ENCODE measurements around the gene MIR17HG. TPM values are rescaled to one million over a fixed set of nuclear protein-coding genes. Genes with fewer than 3 reads are reported as not detected.
"Not testable (repeated sequence)": the region's sequence is repeated elsewhere in the genome, so short reads cannot be mapped to it uniquely, and the experiment has no call there.

The MIR17HG gene
- 10 to 100 TPM; 19.1 to 22.0 TPM for total RNA-seq

DNA sequence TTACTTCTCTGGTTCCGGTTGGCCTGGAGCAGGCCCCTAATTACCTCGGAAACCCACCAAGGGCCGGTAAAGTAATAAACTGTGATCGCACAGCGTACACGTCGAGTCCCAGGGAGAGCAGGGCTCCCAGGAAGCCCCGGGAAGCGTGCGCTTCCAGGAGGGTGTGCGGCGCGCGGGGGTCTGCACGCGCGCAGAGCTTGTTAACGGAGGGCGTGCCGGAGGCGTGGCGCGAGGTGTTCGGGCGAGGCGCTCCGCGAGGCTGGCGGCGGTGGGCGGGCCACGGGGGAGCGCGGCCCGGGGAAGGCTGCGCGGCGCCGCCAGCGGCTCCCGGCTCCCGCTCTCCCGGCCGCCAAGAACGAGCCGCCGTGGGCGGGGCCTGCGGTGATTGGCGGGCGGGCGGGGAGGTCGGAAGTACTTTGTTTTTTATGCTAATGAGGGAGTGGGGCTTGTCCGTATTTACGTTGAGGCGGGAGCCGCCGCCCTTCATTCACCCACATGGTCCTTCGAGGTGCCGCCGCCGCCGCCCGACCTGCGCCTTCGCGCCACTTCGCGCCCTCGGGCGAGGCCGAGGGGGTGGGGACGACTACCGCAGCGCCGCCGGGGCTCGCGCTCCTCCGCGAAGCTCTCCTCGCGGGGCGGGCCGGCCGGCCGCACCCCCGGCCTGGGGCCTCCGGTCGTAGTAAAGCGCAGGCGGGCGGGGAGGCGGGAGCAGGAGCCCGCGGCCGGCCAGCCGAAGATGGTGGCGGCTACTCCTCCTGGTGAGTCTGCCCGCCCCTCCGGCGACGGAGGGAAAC is at the start of gene MIR17HG:
MIR17HG (plus strand) TSS at position 486 of the 794 bp plus-strand sequence.
- peak; percentile 67 for ATAC-seq (replicated peaks)
- peak within 1 kb of the TSS; percentile 96 for H3K27ac Mint-ChIP-seq
- no peaks in the 10 kb centered on the region for H3K27me3 Mint-ChIP-seq
- H3K4me1 Mint-ChIP-seq = peaks cover 18% of the 10 kb centered on the region
- peak within 1 kb of the TSS; percentile 99 for H3K4me3 Mint-ChIP-seq
- H3K36me3 Mint-ChIP-seq (ENCODE audit: low read depth) = peaks cover 44% of the 10 kb centered on the region
- no peaks in the 10 kb centered on the region for H3K9me3 Mint-ChIP-seq

DNA sequence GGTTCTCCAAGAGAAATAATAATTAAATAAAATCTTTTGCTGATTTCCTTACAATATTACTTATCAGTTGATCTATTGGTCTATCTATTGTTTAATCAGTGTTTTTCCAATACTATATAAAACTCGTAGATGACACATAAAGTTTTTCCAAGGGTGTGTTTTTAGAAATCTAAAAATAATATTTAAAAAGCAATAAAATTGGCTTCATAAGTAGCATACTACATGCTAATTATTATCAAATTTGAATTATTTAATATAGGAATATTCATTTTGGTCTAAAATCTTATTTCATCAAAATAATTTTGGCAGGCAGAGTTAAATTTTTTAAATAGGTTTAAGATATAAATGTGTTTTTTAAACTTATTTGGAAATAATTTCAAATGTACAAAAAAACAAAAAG is 49.4 kb upstream of the MIR17HG start:
- Mint-ChIP-seq H3K27ac (no peak overlapping the region), H3K27me3 (peaks cover 7% of the 10 kb centered on the region), H3K4me1 (no peaks in the 10 kb centered on the region), H3K9me3 (no peaks in the 10 kb centered on the region), H3K36me3 (ENCODE audit: low read depth) (no peaks in the 10 kb centered on the region), H3K4me3 (no peak overlapping the region)
- ATAC-seq (replicated peaks) = no peak

DNA sequence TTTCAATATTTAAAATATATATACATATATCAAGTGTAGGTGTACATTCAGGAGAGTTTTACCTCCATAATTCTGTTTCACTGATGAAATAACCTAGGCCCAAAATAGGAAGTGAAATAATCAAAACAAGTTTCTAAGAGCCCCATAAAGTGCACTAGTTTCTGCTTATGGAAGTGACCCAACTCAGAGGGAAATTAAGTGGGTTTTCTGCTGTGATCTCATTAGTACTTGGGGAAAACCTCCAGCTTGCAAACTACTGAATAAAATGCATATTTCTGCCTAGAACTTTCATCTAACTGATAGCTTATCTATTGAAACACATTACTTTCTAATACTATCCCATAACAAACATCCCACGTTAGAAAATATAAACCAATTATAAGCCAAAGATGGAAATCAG is 45.4 kb upstream of the MIR17HG start:
- no peak overlapping the region for H3K4me3 Mint-ChIP-seq
- H3K9me3 Mint-ChIP-seq = no peaks in the 10 kb centered on the region
- no peaks in the 10 kb centered on the region for H3K36me3 Mint-ChIP-seq (ENCODE audit: low read depth)

DNA sequence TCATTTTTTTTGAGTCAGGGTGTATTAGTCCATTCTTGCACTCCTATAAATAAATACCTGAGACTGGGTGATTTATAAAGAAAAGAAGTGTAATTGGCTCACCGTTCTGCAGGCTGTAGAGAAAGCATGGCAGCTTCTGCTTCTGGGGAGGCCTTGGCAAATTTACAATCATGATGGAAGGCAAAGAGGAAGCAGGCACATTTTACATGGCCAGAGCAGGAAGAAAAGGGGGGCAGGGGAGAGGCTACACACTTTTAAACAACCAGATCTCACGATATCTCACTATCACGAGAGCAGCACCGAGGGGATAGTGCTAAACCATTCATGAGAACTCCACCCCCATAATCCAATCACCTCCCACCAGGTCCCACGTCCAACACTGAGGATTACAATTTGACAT is 44.5 kb upstream of the MIR17HG start:
- no peak overlapping the region for H3K4me3 Mint-ChIP-seq
- H3K36me3 Mint-ChIP-seq (ENCODE audit: low read depth) = no peaks in the 10 kb centered on the region
- H3K9me3 Mint-ChIP-seq = no peaks in the 10 kb centered on the region
- H3K4me1 Mint-ChIP-seq = no peaks in the 10 kb centered on the region
- H3K27me3 Mint-ChIP-seq = peaks cover 6% of the 10 kb centered on the region
- no peak overlapping the region for H3K27ac Mint-ChIP-seq
- ATAC-seq (replicated peaks) = no peak

More for the DNA sequence above, 45.4 kb upstream of the MIR17HG start:
- ATAC-seq (replicated peaks) = no peak
- peaks cover 6% of the 10 kb centered on the region for H3K27me3 Mint-ChIP-seq
- no peaks in the 10 kb centered on the region for H3K4me1 Mint-ChIP-seq
- no peak overlapping the region for H3K27ac Mint-ChIP-seq

DNA sequence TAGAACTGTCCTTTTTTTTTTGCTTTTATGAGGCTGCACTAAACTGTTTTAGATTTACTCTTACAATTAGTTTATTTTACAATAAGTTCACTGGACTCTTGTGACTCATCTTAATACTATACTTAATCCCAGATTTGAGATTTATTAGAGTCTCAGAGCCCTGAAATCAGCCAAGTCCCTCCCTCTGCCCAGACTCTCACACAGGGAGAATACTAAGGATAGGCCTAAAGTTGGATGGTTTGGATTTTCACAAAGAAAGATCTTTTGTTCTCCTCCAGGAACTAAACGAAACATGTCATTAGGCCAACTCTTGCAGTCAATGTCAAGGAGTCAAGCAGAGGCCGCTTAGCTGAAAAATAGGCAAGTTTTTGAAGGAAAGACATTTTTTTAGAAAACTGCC is 42.7 kb upstream of the MIR17HG start:
- H3K4me3 Mint-ChIP-seq = no peak overlapping the region
- H3K27me3 Mint-ChIP-seq = peaks cover 6% of the 10 kb centered on the region
- no peaks in the 10 kb centered on the region for H3K4me1 Mint-ChIP-seq
- no peak overlapping the region for H3K27ac Mint-ChIP-seq
- H3K36me3 Mint-ChIP-seq (ENCODE audit: low read depth) = no peaks in the 10 kb centered on the region
- H3K9me3 Mint-ChIP-seq = no peaks in the 10 kb centered on the region
- no peak for ATAC-seq (replicated peaks)

DNA sequence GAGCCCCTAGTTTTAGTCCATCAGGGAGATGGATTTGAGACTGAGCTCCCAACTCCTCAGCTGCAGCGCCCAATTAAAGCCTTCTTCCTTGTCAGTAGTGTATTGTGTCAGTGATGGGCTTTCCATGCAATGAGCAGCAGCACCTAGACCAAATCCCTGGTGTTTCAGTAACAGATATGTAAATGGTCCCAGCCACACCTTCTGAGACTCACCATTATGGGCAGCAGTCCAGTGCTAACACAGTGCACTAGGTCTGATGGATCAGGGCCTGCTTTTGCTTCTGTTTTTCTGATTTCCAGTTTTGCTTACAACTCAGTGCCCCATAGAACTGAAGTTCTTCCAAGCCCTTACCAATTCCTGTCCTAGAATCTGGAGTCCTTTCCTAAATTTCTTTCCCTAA is 41.8 kb upstream of the MIR17HG start:
- Mint-ChIP-seq H3K27me3 (peaks cover 6% of the 10 kb centered on the region), H3K4me1 (no peaks in the 10 kb centered on the region)

DNA sequence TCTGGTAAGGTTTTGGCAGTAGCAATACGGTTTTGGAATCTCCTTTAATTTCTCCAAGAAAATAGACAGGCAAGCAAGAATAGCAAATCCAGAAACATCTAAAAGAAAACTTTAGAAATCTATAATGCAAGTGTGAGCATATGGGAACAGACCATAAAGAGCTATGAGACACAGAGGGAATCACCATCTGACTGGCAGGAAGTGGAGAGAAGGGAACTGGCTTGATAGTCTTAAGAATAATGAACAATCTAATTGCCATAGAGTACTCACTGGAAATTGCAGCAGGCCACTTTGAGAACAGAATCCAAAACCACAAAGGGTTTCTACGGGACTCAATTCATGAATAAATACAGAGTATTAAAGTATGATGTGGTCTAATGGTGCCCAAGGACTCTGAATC is 39.6 kb upstream of the MIR17HG start:
- Mint-ChIP-seq H3K4me1 (no peaks in the 10 kb centered on the region), H3K27ac (no peak overlapping the region), H3K27me3 (peaks cover 5% of the 10 kb centered on the region), H3K36me3 (ENCODE audit: low read depth) (no peaks in the 10 kb centered on the region), H3K4me3 (no peak overlapping the region), H3K9me3 (no peaks in the 10 kb centered on the region)
- ATAC-seq (replicated peaks) = peak; percentile 37

More for the DNA sequence above, 41.8 kb upstream of the MIR17HG start:
- no peaks in the 10 kb centered on the region for H3K9me3 Mint-ChIP-seq
- no peak overlapping the region for H3K27ac Mint-ChIP-seq
- no peak for ATAC-seq (replicated peaks)
- H3K36me3 Mint-ChIP-seq (ENCODE audit: low read depth) = no peaks in the 10 kb centered on the region
- no peak overlapping the region for H3K4me3 Mint-ChIP-seq

DNA sequence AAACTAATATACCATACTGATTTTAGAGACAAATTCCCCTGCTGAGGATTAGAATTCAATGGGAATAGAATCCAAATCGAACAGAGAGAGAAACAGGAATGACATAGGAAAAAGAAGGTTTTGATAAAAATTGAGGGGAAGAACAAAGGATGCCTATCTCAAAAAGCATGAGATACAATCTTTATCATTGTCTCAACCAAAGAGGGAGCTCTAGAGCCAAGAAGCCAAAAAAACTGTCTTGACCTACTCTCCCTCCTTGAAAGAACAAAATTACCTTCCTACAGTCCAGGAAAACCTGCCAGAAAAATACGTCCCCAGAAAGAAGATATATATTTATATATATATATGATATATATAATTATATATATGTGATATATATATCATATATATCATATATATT is 39.2 kb upstream of the MIR17HG start:
- H3K36me3 Mint-ChIP-seq (ENCODE audit: low read depth) = no peaks in the 10 kb centered on the region
- no peak overlapping the region for H3K4me3 Mint-ChIP-seq
- peaks cover 6% of the 10 kb centered on the region for H3K27me3 Mint-ChIP-seq
- H3K27ac Mint-ChIP-seq = no peak overlapping the region
- no peaks in the 10 kb centered on the region for H3K9me3 Mint-ChIP-seq
- peak; percentile 35 for ATAC-seq (replicated peaks)
- H3K4me1 Mint-ChIP-seq = no peaks in the 10 kb centered on the region

DNA sequence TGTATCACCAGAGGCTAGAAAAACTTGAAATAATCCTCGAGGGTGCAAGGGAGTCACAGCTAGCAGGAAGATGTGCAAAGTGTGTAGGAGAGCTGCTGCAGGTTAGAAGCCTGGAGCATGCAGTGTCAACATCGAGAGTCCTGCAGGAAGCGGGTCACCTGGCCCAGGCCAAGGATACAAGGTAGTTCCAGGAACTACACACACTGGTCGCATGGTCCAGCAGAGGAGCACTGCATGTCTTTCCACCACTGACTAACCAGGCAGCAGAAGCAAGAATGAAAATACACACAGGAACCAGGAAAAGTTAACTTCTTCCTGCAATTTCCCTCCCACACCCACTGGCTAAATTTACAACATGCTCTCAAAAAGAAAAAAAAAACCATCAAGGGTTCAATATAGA is 36.0 kb upstream of the MIR17HG start:
- no peaks in the 10 kb centered on the region for H3K9me3 Mint-ChIP-seq
- H3K4me3 Mint-ChIP-seq = no peak overlapping the region
- H3K27me3 Mint-ChIP-seq = peaks cover 7% of the 10 kb centered on the region
- no peaks in the 10 kb centered on the region for H3K4me1 Mint-ChIP-seq
- no peak for ATAC-seq (replicated peaks)
- H3K36me3 Mint-ChIP-seq (ENCODE audit: low read depth) = no peaks in the 10 kb centered on the region
- no peak overlapping the region for H3K27ac Mint-ChIP-seq

DNA sequence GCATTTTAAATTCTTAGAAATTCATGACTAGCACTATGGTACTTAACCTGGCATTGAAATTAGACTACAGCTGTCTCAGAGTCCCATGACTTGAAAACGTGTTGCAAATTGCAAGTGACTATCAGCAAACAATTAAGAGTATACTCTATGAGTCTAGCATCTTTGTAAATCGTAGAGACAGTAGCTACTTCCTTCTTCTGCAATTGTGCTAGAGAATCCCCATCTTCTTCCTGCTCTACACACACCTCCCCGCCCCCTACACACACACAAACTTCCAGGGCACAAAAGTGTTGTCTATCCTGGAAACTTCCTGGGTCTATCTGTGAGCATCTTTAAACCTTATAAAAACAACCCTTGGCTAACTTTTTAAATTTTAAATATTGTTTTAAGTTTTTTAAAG is 35.2 kb upstream of the MIR17HG start:
- ATAC-seq (replicated peaks) = no peak
- no peaks in the 10 kb centered on the region for H3K9me3 Mint-ChIP-seq
- peaks cover 11% of the 10 kb centered on the region for H3K27me3 Mint-ChIP-seq
- no peaks in the 10 kb centered on the region for H3K4me1 Mint-ChIP-seq
- no peak overlapping the region for H3K27ac Mint-ChIP-seq
- no peaks in the 10 kb centered on the region for H3K36me3 Mint-ChIP-seq (ENCODE audit: low read depth)
- H3K4me3 Mint-ChIP-seq = no peak overlapping the region

DNA sequence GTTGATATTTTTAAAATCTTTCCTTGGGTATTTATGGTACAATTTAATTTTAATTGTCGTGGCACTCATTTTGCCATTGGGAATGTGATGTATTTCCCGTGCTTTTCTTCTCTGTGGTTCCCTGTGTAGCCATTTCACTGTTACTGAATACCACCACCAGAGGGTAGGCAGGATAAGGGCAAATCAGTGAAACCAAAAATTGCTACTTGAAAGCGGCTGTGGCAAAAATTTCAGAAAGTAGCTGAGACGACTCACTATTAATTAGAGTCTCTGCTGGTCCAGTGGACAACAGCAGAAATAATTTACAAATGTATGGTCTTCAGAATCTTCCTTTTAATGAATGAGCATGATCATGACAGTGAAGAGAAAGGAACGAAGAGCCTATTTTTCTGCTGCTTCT is 34.4 kb upstream of the MIR17HG start:
- Mint-ChIP-seq H3K4me1 (no peaks in the 10 kb centered on the region), H3K27ac (no peak overlapping the region), H3K27me3 (peaks cover 11% of the 10 kb centered on the region), H3K4me3 (peak overlapping the region; percentile 33), H3K9me3 (no peaks in the 10 kb centered on the region), H3K36me3 (ENCODE audit: low read depth) (no peaks in the 10 kb centered on the region)
- ATAC-seq (replicated peaks) = peak; percentile 59

DNA sequence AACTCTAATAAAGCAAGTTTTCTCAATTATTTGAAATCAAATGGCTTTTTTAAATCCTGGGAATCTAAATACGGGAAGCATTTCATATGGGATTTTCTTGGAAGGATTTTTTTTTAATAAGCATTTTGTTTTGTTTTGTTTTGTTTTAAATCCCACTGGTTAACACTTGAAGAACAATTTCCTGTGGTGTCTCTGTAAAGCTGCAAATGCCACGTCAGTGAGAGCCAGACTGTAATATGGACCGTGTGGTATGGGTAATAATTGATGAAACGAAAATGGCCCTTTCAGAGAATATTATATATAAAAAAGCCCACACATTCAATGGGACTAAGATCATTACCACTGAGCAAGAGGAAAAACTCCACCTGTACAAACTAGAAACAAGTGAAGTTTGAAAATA is 33.9 kb upstream of the MIR17HG start:
- H3K4me1 Mint-ChIP-seq = no peaks in the 10 kb centered on the region
- H3K27me3 Mint-ChIP-seq = peaks cover 11% of the 10 kb centered on the region
- no peaks in the 10 kb centered on the region for H3K9me3 Mint-ChIP-seq
- H3K27ac Mint-ChIP-seq = no peak overlapping the region
- no peak for ATAC-seq (replicated peaks)
- H3K36me3 Mint-ChIP-seq (ENCODE audit: low read depth) = no peaks in the 10 kb centered on the region
- peak overlapping the region; percentile 33 for H3K4me3 Mint-ChIP-seq

DNA sequence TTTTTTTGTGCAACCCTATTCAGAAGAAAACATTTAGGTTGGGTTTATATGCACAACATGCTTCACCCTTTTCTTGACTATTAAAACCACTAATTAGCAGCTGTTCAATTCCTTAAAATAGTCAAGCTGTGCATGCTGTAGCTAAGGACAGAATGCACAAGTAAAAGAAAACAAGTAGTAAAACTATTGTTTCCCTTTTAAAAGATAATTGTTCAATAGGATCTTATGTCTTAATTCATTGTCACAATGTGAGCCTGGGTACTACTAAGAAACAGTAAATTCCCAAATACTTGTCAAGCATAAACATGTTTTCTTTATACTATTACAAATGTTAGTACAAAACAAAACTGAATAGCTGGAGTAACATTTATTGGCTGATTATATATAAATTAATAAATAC is 32.6 kb upstream of the MIR17HG start:
- no peak overlapping the region for H3K27ac Mint-ChIP-seq
- H3K4me3 Mint-ChIP-seq = no peak overlapping the region
- H3K4me1 Mint-ChIP-seq = no peaks in the 10 kb centered on the region
- ATAC-seq (replicated peaks) = no peak
- H3K9me3 Mint-ChIP-seq = no peaks in the 10 kb centered on the region
- no peaks in the 10 kb centered on the region for H3K36me3 Mint-ChIP-seq (ENCODE audit: low read depth)
- peaks cover 11% of the 10 kb centered on the region for H3K27me3 Mint-ChIP-seq

DNA sequence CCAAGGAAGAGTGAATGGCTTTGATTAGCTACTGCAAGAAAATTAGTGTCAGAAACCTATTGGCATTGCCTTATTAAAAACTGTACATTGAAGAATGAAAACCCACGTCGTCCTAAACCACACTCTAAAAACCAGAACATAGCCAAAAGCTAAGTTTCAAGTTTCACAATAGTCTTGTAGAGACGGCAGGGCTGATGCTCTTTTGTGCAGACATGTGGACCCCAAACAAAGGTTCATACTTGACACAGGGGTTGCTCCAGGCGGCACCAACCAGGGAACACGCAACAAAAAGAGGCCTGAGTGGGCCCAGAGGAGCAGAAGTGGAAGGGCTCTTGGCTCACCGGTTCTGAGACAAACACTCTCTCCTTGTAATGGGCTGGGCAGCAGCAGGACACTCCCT is 28.6 kb upstream of the MIR17HG start:
- ATAC-seq (replicated peaks) = no peak
- Mint-ChIP-seq H3K27me3 (peaks cover 7% of the 10 kb centered on the region), H3K4me1 (peaks cover 8% of the 10 kb centered on the region), H3K27ac (no peak overlapping the region), H3K4me3 (no peak overlapping the region), H3K9me3 (no peaks in the 10 kb centered on the region), H3K36me3 (ENCODE audit: low read depth) (no peaks in the 10 kb centered on the region)

DNA sequence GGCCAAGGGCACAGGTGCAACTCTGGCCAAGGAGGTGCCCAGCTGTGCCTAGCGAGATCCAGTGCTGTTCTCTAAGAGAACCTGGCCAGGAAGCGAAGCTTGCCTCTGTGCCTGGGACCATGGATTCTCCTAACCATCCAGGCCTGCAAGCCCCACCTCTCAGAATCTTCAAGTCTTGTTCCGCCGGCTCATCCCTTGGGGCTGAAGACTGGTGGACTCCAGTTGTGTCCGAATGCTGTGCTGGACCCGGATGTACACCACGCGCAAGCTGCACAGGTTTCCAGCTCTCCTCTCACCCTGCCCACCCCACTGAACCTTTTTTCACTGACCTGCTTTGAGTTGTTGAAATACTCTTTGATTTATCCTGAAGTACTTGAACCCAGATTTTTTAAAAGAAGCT is 27.5 kb upstream of the MIR17HG start:
- Mint-ChIP-seq H3K27me3 (peaks cover 7% of the 10 kb centered on the region), H3K9me3 (no peaks in the 10 kb centered on the region), H3K4me3 (no peak overlapping the region), H3K4me1 (peaks cover 8% of the 10 kb centered on the region), H3K36me3 (ENCODE audit: low read depth) (no peaks in the 10 kb centered on the region), H3K27ac (no peak overlapping the region)
- no peak for ATAC-seq (replicated peaks)

DNA sequence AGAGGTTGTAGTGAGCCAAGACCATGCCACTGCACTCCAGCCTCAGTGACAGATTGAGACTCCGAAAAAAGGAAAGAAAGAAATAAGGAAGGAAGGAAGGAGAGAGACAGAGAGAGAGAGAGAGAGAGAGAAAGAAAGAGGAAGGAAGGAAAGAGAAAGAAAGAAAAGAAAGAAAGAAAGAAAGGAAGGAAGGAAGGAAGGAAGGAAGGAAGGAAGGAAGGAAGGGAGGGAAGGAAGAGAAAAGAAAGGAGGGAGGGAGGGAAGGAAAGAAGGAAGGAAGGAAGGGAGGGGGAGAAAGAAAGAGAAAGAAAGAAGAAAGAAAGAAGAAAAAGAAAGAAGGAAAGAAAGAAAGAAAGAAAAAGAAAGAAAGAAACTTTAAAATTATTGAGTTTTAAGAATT is 26.5 kb upstream of the MIR17HG start:
- not testable (repeated sequence) for H3K9me3 Mint-ChIP-seq; H3K27ac Mint-ChIP-seq; ATAC-seq (replicated peaks); H3K36me3 Mint-ChIP-seq (ENCODE audit: low read depth); H3K4me3 Mint-ChIP-seq; H3K4me1 Mint-ChIP-seq; H3K27me3 Mint-ChIP-seq
